ENCODE measurements around the gene FHL1. TPM values are rescaled to one million over a fixed set of nuclear protein-coding genes. Genes with fewer than 3 reads are reported as not detected.

FHL1 gene
- total RNA-seq, 1 experiment from 2014 or later, result not detected

DNA sequence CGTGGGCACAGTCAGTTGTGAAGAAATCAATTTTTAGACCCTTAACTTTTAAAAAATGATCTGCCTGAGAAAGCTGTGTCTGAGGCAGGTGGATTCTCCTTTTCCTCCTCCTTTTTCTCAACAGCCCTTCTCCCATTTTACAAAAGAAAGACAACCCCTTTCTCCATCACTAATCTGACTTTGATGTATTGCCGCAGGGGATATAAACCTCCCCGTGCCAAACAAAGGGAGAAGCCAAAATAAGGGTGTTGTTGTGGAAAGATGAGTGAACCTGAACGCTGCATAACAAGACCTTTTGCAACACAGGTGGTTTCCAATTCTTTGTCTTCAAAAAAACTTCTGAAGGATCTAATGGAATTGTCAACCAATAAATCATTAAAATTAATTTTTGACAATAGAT, 8.4 kb upstream of the FHL1 start:
- no peak for DNase-seq
- no peaks in the 10 kb centered on the region for H3K27me3 ChIP-seq (ENCODE audit: low read length)
- no peaks in the 10 kb centered on the region for H3K36me3 ChIP-seq (ENCODE audit: insufficient read depth, low read length)
- H3K4me3 ChIP-seq (ENCODE audit: low read length), result no peak overlapping the region
- H3K9me3 ChIP-seq (ENCODE audit: low read length), result no peaks in the 10 kb centered on the region
- H2AFZ ChIP-seq (ENCODE audit: low read length), result no peak overlapping the region
- no peak overlapping the region for H3K4me2 ChIP-seq (ENCODE audit: low read depth, low read length, poor library complexity, severe bottlenecking)
- H3K27ac ChIP-seq (ENCODE audit: low read length), result no peak overlapping the region
- H3K4me1 ChIP-seq (ENCODE audit: low read length), result no peaks in the 10 kb centered on the region
- no peaks in the 10 kb centered on the region for H3K79me2 ChIP-seq (ENCODE audit: low read length)
- H4K20me1 ChIP-seq (ENCODE audit: insufficient read depth, low read depth, low read length), result no peaks in the 10 kb centered on the region
- no peak overlapping the region for H3K9ac ChIP-seq (ENCODE audit: low read length)
- H3K9me2 ChIP-seq (replicated peaks; ENCODE audit: insufficient read depth, low read length), result no peaks in the 10 kb centered on the region

DNA sequence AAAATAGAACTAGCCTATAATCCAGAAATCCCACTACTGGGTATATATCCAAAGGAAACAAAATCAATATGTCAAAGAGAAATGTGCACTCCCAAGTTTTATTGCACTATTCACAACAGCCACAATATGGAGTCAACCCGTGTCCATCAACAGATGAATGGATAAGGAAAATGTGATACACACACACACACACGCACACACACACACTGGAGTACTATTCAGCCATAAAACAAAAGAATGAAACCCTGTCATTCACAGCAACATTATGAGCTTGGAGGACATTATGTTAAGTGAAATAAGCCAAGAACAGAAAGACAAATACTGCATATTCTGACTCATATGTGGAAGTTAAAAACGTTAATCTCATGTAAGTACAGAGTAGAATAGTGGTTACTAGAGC, 5.8 kb upstream of the FHL1 start:
- Histone ChIP-seq H3K79me2 (ENCODE audit: low read length) (no peaks in the 10 kb centered on the region), H3K36me3 (ENCODE audit: insufficient read depth, low read length) (no peaks in the 10 kb centered on the region), H3K9me2 (replicated peaks; ENCODE audit: insufficient read depth, low read length) (no peaks in the 10 kb centered on the region), H3K4me2 (ENCODE audit: low read depth, low read length, poor library complexity, severe bottlenecking) (no peak overlapping the region), H4K20me1 (ENCODE audit: insufficient read depth, low read depth, low read length) (no peaks in the 10 kb centered on the region), H3K4me1 (ENCODE audit: low read length) (no peaks in the 10 kb centered on the region), H3K27me3 (ENCODE audit: low read length) (no peaks in the 10 kb centered on the region), H3K4me3 (ENCODE audit: low read length) (no peak overlapping the region), H2AFZ (ENCODE audit: low read length) (no peak overlapping the region), H3K27ac (ENCODE audit: low read length) (no peak overlapping the region), H3K9ac (ENCODE audit: low read length) (no peak overlapping the region), H3K9me3 (ENCODE audit: low read length) (no peaks in the 10 kb centered on the region)
- no peak for DNase-seq

- no peak for DNase-seq
- Histone ChIP-seq H3K27ac (ENCODE audit: low read length) (no peak overlapping the region), H3K4me3 (ENCODE audit: low read length) (no peak overlapping the region), H4K20me1 (ENCODE audit: insufficient read depth, low read depth, low read length) (no peaks in the 10 kb centered on the region), H3K9ac (ENCODE audit: low read length) (no peak overlapping the region), H3K9me3 (ENCODE audit: low read length) (no peaks in the 10 kb centered on the region), H3K9me2 (replicated peaks; ENCODE audit: insufficient read depth, low read length) (no peaks in the 10 kb centered on the region), H3K79me2 (ENCODE audit: low read length) (no peaks in the 10 kb centered on the region), H3K36me3 (ENCODE audit: insufficient read depth, low read length) (no peaks in the 10 kb centered on the region), H2AFZ (ENCODE audit: low read length) (no peak overlapping the region), H3K27me3 (ENCODE audit: low read length) (no peaks in the 10 kb centered on the region), H3K4me2 (ENCODE audit: low read depth, low read length, poor library complexity, severe bottlenecking) (no peak overlapping the region), H3K4me1 (ENCODE audit: low read length) (no peaks in the 10 kb centered on the region)
Measured at GRCh38 chrX:136142592-136142991, 4.7 kb upstream of the FHL1 start.

DNA sequence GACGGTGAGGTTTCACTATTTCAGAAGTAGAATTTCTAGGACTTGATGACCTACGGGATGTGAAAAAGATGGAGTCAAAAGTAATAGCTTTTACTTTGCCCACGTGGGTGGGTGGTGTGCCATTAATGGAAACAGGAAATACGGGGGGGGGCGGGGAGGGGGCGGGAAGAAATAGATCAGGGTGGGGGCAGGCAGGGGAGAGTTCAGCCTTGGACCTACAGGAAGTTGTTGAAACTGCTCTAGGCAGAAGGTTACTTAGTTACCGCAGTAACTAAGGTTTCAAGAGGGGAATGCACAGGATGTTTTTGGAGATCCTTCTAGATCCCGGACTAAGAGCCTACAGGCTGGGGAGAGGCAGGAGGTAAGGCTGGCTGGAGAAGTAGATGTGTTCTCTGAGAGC, 3.6 kb upstream of the FHL1 start:
- no peak overlapping the region for H3K27ac ChIP-seq (ENCODE audit: low read length)
- no peak overlapping the region for H2AFZ ChIP-seq (ENCODE audit: low read length)
- no peak overlapping the region for H3K9ac ChIP-seq (ENCODE audit: low read length)
- H3K27me3 ChIP-seq (ENCODE audit: low read length), result no peaks in the 10 kb centered on the region
- no peak for DNase-seq
- H3K9me2 ChIP-seq (replicated peaks; ENCODE audit: insufficient read depth, low read length), result no peaks in the 10 kb centered on the region
- H3K4me2 ChIP-seq (ENCODE audit: low read depth, low read length, poor library complexity, severe bottlenecking), result no peak overlapping the region
- no peaks in the 10 kb centered on the region for H3K9me3 ChIP-seq (ENCODE audit: low read length)
- H3K4me1 ChIP-seq (ENCODE audit: low read length), result no peaks in the 10 kb centered on the region
- H3K36me3 ChIP-seq (ENCODE audit: insufficient read depth, low read length), result no peaks in the 10 kb centered on the region
- no peaks in the 10 kb centered on the region for H4K20me1 ChIP-seq (ENCODE audit: insufficient read depth, low read depth, low read length)
- no peaks in the 10 kb centered on the region for H3K79me2 ChIP-seq (ENCODE audit: low read length)
- H3K4me3 ChIP-seq (ENCODE audit: low read length), result no peak overlapping the region

GRCh38 chrX:136146614-136147314, 569 bp upstream of the FHL1 start:
- H3K27me3 ChIP-seq (ENCODE audit: low read length), result no peaks in the 10 kb centered on the region
- H3K4me3 ChIP-seq (ENCODE audit: low read length), result no peak overlapping the region
- no peak for DNase-seq
- no peak overlapping the region for H3K27ac ChIP-seq (ENCODE audit: low read length)
- H3K79me2 ChIP-seq (ENCODE audit: low read length), result no peaks in the 10 kb centered on the region
- H3K9me2 ChIP-seq (replicated peaks; ENCODE audit: insufficient read depth, low read length), result no peaks in the 10 kb centered on the region
- H3K9ac ChIP-seq (ENCODE audit: low read length), result no peak overlapping the region
- no peaks in the 10 kb centered on the region for H4K20me1 ChIP-seq (ENCODE audit: insufficient read depth, low read depth, low read length)
- H3K4me1 ChIP-seq (ENCODE audit: low read length), result no peaks in the 10 kb centered on the region
- no peaks in the 10 kb centered on the region for H3K9me3 ChIP-seq (ENCODE audit: low read length)
- no peak overlapping the region for H2AFZ ChIP-seq (ENCODE audit: low read length)
- no peak overlapping the region for H3K4me2 ChIP-seq (ENCODE audit: low read depth, low read length, poor library complexity, severe bottlenecking)
- no peaks in the 10 kb centered on the region for H3K36me3 ChIP-seq (ENCODE audit: insufficient read depth, low read length)

DNA sequence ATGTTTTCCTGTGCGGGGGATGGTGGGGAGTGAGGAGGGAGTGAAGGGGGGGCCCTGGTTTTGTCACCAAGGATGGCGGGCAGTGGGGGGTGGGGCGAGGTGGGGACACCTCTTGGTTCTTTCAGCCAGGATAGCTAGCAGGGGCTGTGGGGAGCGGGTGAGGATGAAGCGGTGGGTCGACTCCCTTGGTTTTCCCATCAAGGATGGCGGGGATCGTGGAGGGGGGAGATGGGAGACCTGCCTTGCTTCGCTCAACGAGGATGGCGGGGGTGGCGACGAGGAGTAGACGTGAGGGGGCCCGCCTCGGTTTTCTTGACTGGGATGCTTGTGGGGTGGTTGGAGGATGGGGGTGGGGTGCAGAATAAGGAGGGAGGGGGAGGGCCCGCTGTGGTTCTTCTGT, 643 bp downstream of the FHL1 start:
- H3K4me3 ChIP-seq (ENCODE audit: low read length), result no peak overlapping the region
- H3K9me2 ChIP-seq (replicated peaks; ENCODE audit: insufficient read depth, low read length), result no peaks in the 10 kb centered on the region
- H4K20me1 ChIP-seq (ENCODE audit: insufficient read depth, low read depth, low read length), result no peaks in the 10 kb centered on the region
- no peak overlapping the region for H3K27ac ChIP-seq (ENCODE audit: low read length)
- no peaks in the 10 kb centered on the region for H3K79me2 ChIP-seq (ENCODE audit: low read length)
- no peak overlapping the region for H2AFZ ChIP-seq (ENCODE audit: low read length)
- H3K9ac ChIP-seq (ENCODE audit: low read length), result no peak overlapping the region
- H3K4me1 ChIP-seq (ENCODE audit: low read length), result no peaks in the 10 kb centered on the region
- no peaks in the 10 kb centered on the region for H3K36me3 ChIP-seq (ENCODE audit: insufficient read depth, low read length)
- H3K9me3 ChIP-seq (ENCODE audit: low read length), result no peaks in the 10 kb centered on the region
- no peak for DNase-seq
- no peak overlapping the region for H3K4me2 ChIP-seq (ENCODE audit: low read depth, low read length, poor library complexity, severe bottlenecking)
- no peaks in the 10 kb centered on the region for H3K27me3 ChIP-seq (ENCODE audit: low read length)

DNA sequence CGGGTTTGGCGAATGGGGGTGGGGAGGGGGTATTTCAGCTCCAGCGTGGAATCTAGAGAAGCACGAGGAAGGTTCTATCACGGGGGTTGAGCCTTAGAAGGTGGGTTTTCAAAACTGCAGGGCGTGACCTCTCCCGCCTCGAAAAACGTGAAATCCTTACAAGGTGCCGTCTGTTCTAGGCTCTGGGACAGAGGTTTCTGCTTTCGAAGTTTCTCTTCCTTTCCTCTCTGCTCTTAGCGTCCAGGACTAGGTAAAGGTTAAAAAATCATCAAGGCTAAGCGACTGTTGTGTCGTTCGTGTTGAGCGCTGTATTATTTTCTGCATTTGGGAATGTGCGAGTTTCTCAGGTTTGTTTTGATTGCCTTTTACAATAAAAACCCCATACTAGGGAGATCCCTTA, 1.1 kb downstream of the FHL1 start:
- H3K36me3 ChIP-seq (ENCODE audit: insufficient read depth, low read length), result no peaks in the 10 kb centered on the region

DNA sequence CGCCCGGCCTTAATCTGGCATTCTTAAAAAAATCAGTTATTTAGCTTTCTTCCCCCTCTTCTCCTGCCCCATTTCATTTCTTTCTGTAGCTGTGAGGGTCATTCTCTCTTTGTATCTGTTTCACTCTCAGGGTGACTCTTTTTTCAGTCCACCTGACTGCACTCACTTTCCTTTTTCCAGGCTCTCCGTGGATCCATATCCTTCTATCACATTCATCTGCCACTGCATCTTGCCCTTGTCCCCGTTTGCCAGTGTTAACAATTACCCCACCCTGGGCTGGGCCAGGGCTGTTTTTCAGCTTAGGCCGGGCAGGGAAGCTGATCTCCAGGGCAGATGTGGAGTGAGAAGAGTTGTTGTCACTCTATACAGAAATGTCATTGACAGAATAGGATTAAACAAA, 7.7 kb downstream of the FHL1 start:
- no peaks in the 10 kb centered on the region for H3K79me2 ChIP-seq (ENCODE audit: low read length)
- H3K4me2 ChIP-seq (ENCODE audit: low read depth, low read length, poor library complexity, severe bottlenecking), result no peak overlapping the region
- H3K36me3 ChIP-seq (ENCODE audit: insufficient read depth, low read length), result no peaks in the 10 kb centered on the region
- no peaks in the 10 kb centered on the region for H3K9me2 ChIP-seq (replicated peaks; ENCODE audit: insufficient read depth, low read length)
- H4K20me1 ChIP-seq (ENCODE audit: insufficient read depth, low read depth, low read length), result no peaks in the 10 kb centered on the region
- H3K4me1 ChIP-seq (ENCODE audit: low read length), result peaks cover 10% of the 10 kb centered on the region
- H2AFZ ChIP-seq (ENCODE audit: low read length), result no peak overlapping the region
- no peak overlapping the region for H3K9ac ChIP-seq (ENCODE audit: low read length)
- H3K9me3 ChIP-seq (ENCODE audit: low read length), result no peaks in the 10 kb centered on the region
- no peak overlapping the region for H3K4me3 ChIP-seq (ENCODE audit: low read length)
- no peak for DNase-seq
- no peak overlapping the region for H3K27ac ChIP-seq (ENCODE audit: low read length)
- H3K27me3 ChIP-seq (ENCODE audit: low read length), result no peaks in the 10 kb centered on the region

More for the DNA sequence above, 1.1 kb downstream of the FHL1 start:
- H3K4me2 ChIP-seq (ENCODE audit: low read depth, low read length, poor library complexity, severe bottlenecking), result no peak overlapping the region
- no peaks in the 10 kb centered on the region for H3K4me1 ChIP-seq (ENCODE audit: low read length)
- no peaks in the 10 kb centered on the region for H3K9me2 ChIP-seq (replicated peaks; ENCODE audit: insufficient read depth, low read length)
- no peaks in the 10 kb centered on the region for H3K9me3 ChIP-seq (ENCODE audit: low read length)
- H4K20me1 ChIP-seq (ENCODE audit: insufficient read depth, low read depth, low read length), result no peaks in the 10 kb centered on the region
- H3K27me3 ChIP-seq (ENCODE audit: low read length), result no peaks in the 10 kb centered on the region
- no peak overlapping the region for H3K27ac ChIP-seq (ENCODE audit: low read length)
- no peaks in the 10 kb centered on the region for H3K79me2 ChIP-seq (ENCODE audit: low read length)
- H3K4me3 ChIP-seq (ENCODE audit: low read length), result no peak overlapping the region
- H2AFZ ChIP-seq (ENCODE audit: low read length), result no peak overlapping the region
- no peak overlapping the region for H3K9ac ChIP-seq (ENCODE audit: low read length)
- no peak for DNase-seq
